HG02798 (cell line): Measurements from ENCODE around the gene STAB2.
"Not testable (repeated sequence)": the region's sequence is repeated elsewhere in the genome, so short reads cannot be mapped to it uniquely, and the experiment has no call there.

ENCODE experiments used
- ATAC-seq: cut with Tn5 transposase; IDR thresholded peaks from one replicate; pipeline ENCODE4 v1.9.1; 2021; ENCODE audit warnings: mild to moderate bottlenecking; ENCODE audit not compliant: unreplicated experiment, poor library complexity

STAB2 gene

GRCh38 chr12:103801709-103802585 is 214.9 kb downstream of the STAB2 start:
- no peak for ATAC-seq

- no peak for ATAC-seq
Observed at GRCh38 chr12:103802586-103802886, 215.5 kb downstream of the STAB2 start.

- no peak for ATAC-seq
Observed at GRCh38 chr12:103803847-103804246, 216.8 kb downstream of the STAB2 start.

GRCh38 chr12:103805655-103806360 is 218.7 kb downstream of the STAB2 start:
- no peak for ATAC-seq

- ATAC-seq: no peak
Observed at GRCh38 chr12:103806803-103807202, 219.7 kb downstream of the STAB2 start.

- ATAC-seq: no peak
Observed at GRCh38 chr12:103807561-103808238, 220.6 kb downstream of the STAB2 start.

- ATAC-seq: no peak
Observed at GRCh38 chr12:103808239-103808880, 221.3 kb downstream of the STAB2 start.

- no peak for ATAC-seq
Observed at GRCh38 chr12:103809154-103809553, 222.1 kb downstream of the STAB2 start.

- ATAC-seq: not testable (repeated sequence)
Observed at GRCh38 chr12:103809639-103810038, 222.6 kb downstream of the STAB2 start.

GRCh38 chr12:103810111-103810510 is 223.0 kb downstream of the STAB2 start:
- ATAC-seq: no peak

- no peak for ATAC-seq
Observed at GRCh38 chr12:103811791-103812190, 224.7 kb downstream of the STAB2 start.

GRCh38 chr12:103812789-103813188 is 225.7 kb downstream of the STAB2 start:
- no peak for ATAC-seq

- ATAC-seq: no peak
Observed at GRCh38 chr12:103813426-103813825, 226.4 kb downstream of the STAB2 start.

GRCh38 chr12:103813949-103814348 is 226.9 kb downstream of the STAB2 start:
- no peak for ATAC-seq

- no peak for ATAC-seq
Observed at GRCh38 chr12:103814436-103814835, 227.4 kb downstream of the STAB2 start.
